GM20000 (cell line): ENCODE results near the gene TMEM164.

Experiments
- DNase-seq: peaks from one replicate; pipeline ENCODE4 v3.0.0; 2012; ENCODE audit warnings: low spot score
- CTCF ChIP-seq: IDR thresholded peaks from 2 replicates; pipeline ENCODE4 v1.5.1; 2012; ENCODE audit warnings: mild to moderate bottlenecking, control low read depth; ENCODE audit errors: extremely low read depth, missing control alignments

The TMEM164 gene

GRCh38 chrX:110002300-110003166 is at the start of gene TMEM164:
TMEM164 (plus strand) TSS chrX:110003114; CDS start chrX:110003775, 661 bp downstream.
- TF ChIP-seq CTCF = no peak
- DNase-seq = peak; percentile 83

- TF ChIP-seq CTCF = no peak
- no peak for DNase-seq
These were observed 48.6 kb upstream of the TMEM164 start for GRCh38 chrX:109954333-109954732.

GRCh38 chrX:109954955-109955354 is 48.0 kb upstream of the TMEM164 start:
- no peak for DNase-seq
- no peak for TF ChIP-seq CTCF

GRCh38 chrX:109958266-109958665 is 44.6 kb upstream of the TMEM164 start:
- no peak for DNase-seq
- TF ChIP-seq CTCF = no peak

GRCh38 chrX:109959356-109959871 is 43.5 kb upstream of the TMEM164 start:
- no peak for TF ChIP-seq CTCF
- no peak for DNase-seq

GRCh38 chrX:109964390-109964789 is 38.5 kb upstream of the TMEM164 start:
- no peak for TF ChIP-seq CTCF
- DNase-seq = no peak

GRCh38 chrX:109966246-109966645 is 36.7 kb upstream of the TMEM164 start:
- TF ChIP-seq CTCF = no peak
- DNase-seq = no peak
